ENCODE results near the gene MICB.

Gene MICB

GRCh38 chr6:31510007-31510406 lies 12.1 kb downstream of the MICB start:
- no peak for DNase-seq (ENCODE audit: low spot score)
- H3K36me3 ChIP-seq (ENCODE audit: low read depth) = peaks cover 14% of the 10 kb centered on the region

GRCh38 chr6:31513456-31514165 lies 15.7 kb downstream of the MICB start:
- Histone ChIP-seq H3K4me3 (ENCODE audit: severe bottlenecking) (no peak overlapping the region), H3K27me3 (ENCODE audit: insufficient read depth, poor library complexity, severe bottlenecking) (no peaks in the 10 kb centered on the region), H3K36me3 (ENCODE audit: low read depth) (peaks cover 14% of the 10 kb centered on the region), H3K9me3 (ENCODE audit: severe bottlenecking) (peaks cover 4% of the 10 kb centered on the region), H3K4me1 (ENCODE audit: insufficient read depth, poor library complexity, severe bottlenecking) (no peaks in the 10 kb centered on the region), H3K27ac (ENCODE audit: poor library complexity, severe bottlenecking) (no peak overlapping the region)
- ATAC-seq (ENCODE audit: low read depth) (no peak), DNase-seq (ENCODE audit: low spot score) (no peak)
- TF ChIP-seq CTCF (IDR thresholded peaks at IDR 0.05; ENCODE audit: poor library complexity, severe bottlenecking) = no peak

More at GRCh38 chr6:31510007-31510406, 12.1 kb downstream of the MICB start:
- Histone ChIP-seq H3K9me3 (ENCODE audit: severe bottlenecking) (peaks cover 4% of the 10 kb centered on the region), H3K4me1 (ENCODE audit: insufficient read depth, poor library complexity, severe bottlenecking) (no peaks in the 10 kb centered on the region), H3K27ac (ENCODE audit: poor library complexity, severe bottlenecking) (no peak overlapping the region), H3K4me3 (ENCODE audit: severe bottlenecking) (no peak overlapping the region), H3K27me3 (ENCODE audit: insufficient read depth, poor library complexity, severe bottlenecking) (no peaks in the 10 kb centered on the region)
- TF ChIP-seq CTCF (IDR thresholded peaks at IDR 0.05; ENCODE audit: poor library complexity, severe bottlenecking) = no peak
- no peak for ATAC-seq (ENCODE audit: low read depth)

- no peak for TF ChIP-seq CTCF (IDR thresholded peaks at IDR 0.05; ENCODE audit: poor library complexity, severe bottlenecking)
- DNase-seq (ENCODE audit: low spot score) = no peak
These were observed 23.9 kb downstream of the MICB start for GRCh38 chr6:31521835-31522234.

GRCh38 chr6:31525553-31525931 lies 27.6 kb downstream of the MICB start:
- ATAC-seq (ENCODE audit: low read depth) = no peak
- no peak for DNase-seq (ENCODE audit: low spot score)
- no peaks in the 10 kb centered on the region for H3K4me1 ChIP-seq (ENCODE audit: insufficient read depth, poor library complexity, severe bottlenecking)
- H3K4me3 ChIP-seq (ENCODE audit: severe bottlenecking) = no peak overlapping the region
- peaks cover 7% of the 10 kb centered on the region for H3K36me3 ChIP-seq (ENCODE audit: low read depth)
- no peaks in the 10 kb centered on the region for H3K9me3 ChIP-seq (ENCODE audit: severe bottlenecking)
- H3K27me3 ChIP-seq (ENCODE audit: insufficient read depth, poor library complexity, severe bottlenecking) = no peaks in the 10 kb centered on the region
- no peak for TF ChIP-seq CTCF (IDR thresholded peaks at IDR 0.05; ENCODE audit: poor library complexity, severe bottlenecking)
- no peak overlapping the region for H3K27ac ChIP-seq (ENCODE audit: poor library complexity, severe bottlenecking)

More at GRCh38 chr6:31521835-31522234, 23.9 kb downstream of the MICB start:
- Histone ChIP-seq H3K27me3 (ENCODE audit: insufficient read depth, poor library complexity, severe bottlenecking) (no peaks in the 10 kb centered on the region), H3K4me3 (ENCODE audit: severe bottlenecking) (no peak overlapping the region), H3K4me1 (ENCODE audit: insufficient read depth, poor library complexity, severe bottlenecking) (no peaks in the 10 kb centered on the region), H3K36me3 (ENCODE audit: low read depth) (no peaks in the 10 kb centered on the region), H3K9me3 (ENCODE audit: severe bottlenecking) (no peaks in the 10 kb centered on the region), H3K27ac (ENCODE audit: poor library complexity, severe bottlenecking) (no peak overlapping the region)
- no peak for ATAC-seq (ENCODE audit: low read depth)

GRCh38 chr6:31525932-31526591 lies 28.1 kb downstream of the MICB start:
- no peak for DNase-seq (ENCODE audit: low spot score)

More at GRCh38 chr6:31525932-31526591, 28.1 kb downstream of the MICB start:
- Histone ChIP-seq H3K36me3 (ENCODE audit: low read depth) (peaks cover 12% of the 10 kb centered on the region), H3K9me3 (ENCODE audit: severe bottlenecking) (no peaks in the 10 kb centered on the region), H3K4me1 (ENCODE audit: insufficient read depth, poor library complexity, severe bottlenecking) (no peaks in the 10 kb centered on the region), H3K4me3 (ENCODE audit: severe bottlenecking) (no peak overlapping the region), H3K27me3 (ENCODE audit: insufficient read depth, poor library complexity, severe bottlenecking) (no peaks in the 10 kb centered on the region), H3K27ac (ENCODE audit: poor library complexity, severe bottlenecking) (no peak overlapping the region)
- TF ChIP-seq CTCF (IDR thresholded peaks at IDR 0.05; ENCODE audit: poor library complexity, severe bottlenecking) = no peak
- peak; percentile 5; the same call in 1 of the 3 replicates for ATAC-seq (ENCODE audit: low read depth)

Measured in RWPE2 (cell line).